Aorta (tissue), 5 donors: ENCODE data around the gene MTFP1. TPM values are rescaled to one million over a fixed set of nuclear protein-coding genes. Genes with fewer than 3 reads are reported as not detected.
A peak's percentile ranks its signal among the peaks of the same experiment; 100 is the strongest.

Experiments used
- ATAC-seq: fragments of 200-7000 bp; cut with Tn5 transposase; one replicate; pipeline ENCODE4 v1.9.1; 2022; ENCODE audit warnings: moderate library complexity; ENCODE audit not compliant: low FRiP score
- DNase-seq, 2 donors: peaks; one replicate each; pipeline ENCODE4 v3.0.0-alpha.2; 2020
- H3K27ac ChIP-seq, 2 donors: one replicate each; pipeline ENCODE4 v1.5.1; 2013; ENCODE audit warnings: low read length in 2 of 2, mild to moderate bottlenecking in 2 of 2, moderate library complexity in 2 of 2, control low read depth in 1 of 2, inconsistent platforms in 1 of 2, low read depth in 1 of 2
- H3K27me3 ChIP-seq, 2 donors: one replicate each; pipeline ENCODE4 v1.6.1; 2013; ENCODE audit warnings: control low read depth in 1 of 2, low read length in 1 of 2, mild to moderate bottlenecking in 1 of 2, moderate library complexity in 1 of 2; ENCODE audit not compliant: insufficient read depth in 2 of 2, control insufficient read depth in 1 of 2
- H3K36me3 ChIP-seq, 2 donors: one replicate each; pipeline ENCODE4 v1.6.1; 2013; ENCODE audit warnings: control low read depth in 1 of 2, low read length in 1 of 2, mild to moderate bottlenecking in 1 of 2; ENCODE audit not compliant: insufficient read depth in 2 of 2, control insufficient read depth in 1 of 2
- H3K4me1 ChIP-seq, 2 donors: one replicate each; pipeline ENCODE4 v1.6.1; 2013; ENCODE audit warnings: low read length in 2 of 2, control low read depth in 1 of 2, mild to moderate bottlenecking in 1 of 2, moderate library complexity in 1 of 2; ENCODE audit not compliant: insufficient read depth in 2 of 2, control insufficient read depth in 1 of 2
- H3K4me3 ChIP-seq, 2 donors: one replicate each; pipeline ENCODE4 v1.5.1; 2013; ENCODE audit warnings: low read length in 2 of 2, control low read depth in 1 of 2, mild to moderate bottlenecking in 1 of 2
- H3K9me3 ChIP-seq: one replicate; pipeline ENCODE4 v1.6.1; 2013; ENCODE audit warnings: mild to moderate bottlenecking, low read length; ENCODE audit not compliant: control insufficient read depth
- WGBS, 2 donors: extraction: QIAGEN DNeasy Blood & Tissue Kit; methylation state at CpG; one replicate each; pipeline ENCODE4 v1.1.7; 2013; 5-methylcytosine and 5-hydroxymethylcytosine counted together
- intact Hi-C, 2 donors: fragments of 100-400 bp; cut with DNase I; formaldehyde crosslinking; loops; one replicate each; pipeline versions ENCODE4 v1.14.2 to v1.15.0; 2022
- polyA plus RNA-seq, 2 donors: library from polyadenylated mRNA; stranded (reverse); fragments of 200-250 nt; gene quantifications; one replicate each; pipeline ENCODE4 v1.2.3, GENCODE V29; 2013
- total RNA-seq, 2 donors: library from RNA; stranded (reverse); fragmentation: NEBNext Ultra II Directional; extraction: Animal tissue kit (Norgen Biotek cat#: 25700); gene quantifications; one replicate each; pipeline ENCODE4 v1.2.1, GENCODE V29; 2021
- donor health status: healthy with polysubstance abuse.
- donor health status: Bipolar disorder and iron deficiency.
- donor health status: DM: no; HTN: no; CAD: no.
- donor health status: DM: no; HTN: no; CAD: no.
- donor health status: DM: yes; HTN: yes; CAD: no.

Gene MTFP1
- total and polyA plus RNA-seq, 4 donors: 4.0 to 6.8 (median 4.3) TPM

DNA sequence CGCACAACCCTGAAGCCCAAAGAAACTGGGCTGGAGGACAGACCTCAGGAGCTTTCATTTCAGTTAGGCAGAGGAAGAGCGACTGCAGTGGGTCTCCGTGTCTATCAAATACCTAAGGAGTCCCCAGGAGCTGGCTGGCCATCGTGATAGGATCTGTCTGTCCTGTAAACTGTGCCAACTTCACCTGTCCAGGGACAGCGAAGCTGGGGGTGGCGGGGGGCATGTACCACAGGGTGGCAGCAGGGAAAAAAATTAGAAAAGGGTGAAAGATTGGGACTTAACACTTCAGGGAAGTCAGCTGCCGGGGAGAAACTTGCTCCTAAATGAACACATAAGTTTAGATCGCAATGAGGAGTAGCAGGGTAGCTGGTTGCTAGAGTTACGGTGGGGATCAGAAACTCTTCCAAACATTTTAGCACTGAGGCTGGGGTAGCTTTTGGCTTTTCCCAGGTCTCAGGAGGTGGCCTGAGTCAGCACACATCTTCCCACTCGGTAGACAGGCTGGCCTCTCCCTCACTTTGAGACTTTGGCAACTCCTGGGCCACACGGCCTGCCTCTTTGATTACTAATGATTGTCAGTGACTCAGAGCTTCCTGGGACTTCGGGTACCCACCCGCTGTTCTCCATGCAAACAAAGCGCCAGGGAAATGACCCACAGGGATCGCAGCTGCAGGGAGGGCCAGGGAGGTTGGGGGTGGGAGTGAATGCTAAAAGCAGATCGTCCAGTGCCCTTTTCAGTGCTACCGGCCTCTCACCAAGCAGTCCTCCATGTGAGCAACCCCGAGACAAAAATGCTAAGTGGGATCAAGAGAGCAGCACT is 2.9 kb upstream of the MTFP1 start:
- Histone ChIP-seq H3K4me3 (peak overlapping the region; percentile 14 to 38), H3K27ac (peak overlapping the region; percentile 80 to 88), H3K36me3 (no peaks in the 10 kb centered on the region), H3K9me3 (no peaks in the 10 kb centered on the region), H3K27me3 (no peaks in the 10 kb centered on the region), H3K4me1 (peaks cover 0 to 3% of the 10 kb centered on the region in 2 donors)
- WGBS, 2 donors: 27 to 28% methylated on average over 18 of the region's 18 CpGs
- ATAC-seq (peak; percentile 12), DNase-seq (peak; percentile 84 to 90)
- intact Hi-C loops: loop anchor here in 1 of 2 donors (1.0 kb wide), 1 partner anchor 25 kb away; the partner anchor contains the start of gene SEC14L2

DNA sequence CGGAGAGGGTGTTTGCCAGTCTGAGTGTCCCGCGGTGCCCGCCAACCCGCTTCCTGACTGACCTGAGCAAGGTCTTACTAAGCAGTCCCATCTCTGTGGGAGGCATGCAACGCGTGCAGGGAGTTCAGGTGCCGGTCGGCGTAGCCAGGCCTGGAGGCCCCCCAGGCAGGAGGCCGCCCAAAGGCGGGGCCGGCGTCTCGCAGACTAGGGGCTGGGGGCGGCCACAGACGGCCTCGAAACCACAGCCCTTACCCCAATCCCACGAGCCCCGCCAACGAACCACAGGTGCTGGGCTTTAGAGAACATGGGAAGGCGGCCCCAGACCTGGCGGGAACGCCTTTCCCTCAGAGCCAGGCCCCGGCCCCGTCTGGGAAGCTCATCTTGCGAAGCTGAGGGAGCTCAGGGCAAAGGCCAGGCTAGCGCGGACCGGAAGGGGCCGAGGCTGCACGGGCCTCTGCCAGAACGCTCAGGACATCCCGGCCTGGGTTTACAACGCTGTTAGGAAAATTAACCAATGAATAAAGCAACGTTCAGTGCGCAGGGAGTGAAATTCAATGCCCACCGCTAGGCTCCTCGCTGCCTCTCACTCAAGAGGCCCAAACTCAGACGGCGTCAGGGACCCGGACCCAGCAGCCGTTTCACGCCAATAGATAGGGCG is 2.1 kb upstream of the MTFP1 start:
- DNase-seq: peak; percentile 74 to 82
- ATAC-seq: peak; percentile 77
- Histone ChIP-seq H3K4me3 (peak overlapping the region; percentile 14 to 38), H3K27me3 (no peaks in the 10 kb centered on the region), H3K9me3 (no peaks in the 10 kb centered on the region), H3K36me3 (no peaks in the 10 kb centered on the region), H3K27ac (peak overlapping the region; percentile 77 to 88), H3K4me1 (peaks cover 0 to 3% of the 10 kb centered on the region in 2 donors)
- intact Hi-C loops: loop anchor here in 1 of 2 donors (1.0 kb wide), 1 partner anchor 26 kb away; the partner anchor contains the start of gene SEC14L2
- WGBS, 2 donors: 0 to 1% methylated on average over 45 of the region's 45 CpGs

DNA sequence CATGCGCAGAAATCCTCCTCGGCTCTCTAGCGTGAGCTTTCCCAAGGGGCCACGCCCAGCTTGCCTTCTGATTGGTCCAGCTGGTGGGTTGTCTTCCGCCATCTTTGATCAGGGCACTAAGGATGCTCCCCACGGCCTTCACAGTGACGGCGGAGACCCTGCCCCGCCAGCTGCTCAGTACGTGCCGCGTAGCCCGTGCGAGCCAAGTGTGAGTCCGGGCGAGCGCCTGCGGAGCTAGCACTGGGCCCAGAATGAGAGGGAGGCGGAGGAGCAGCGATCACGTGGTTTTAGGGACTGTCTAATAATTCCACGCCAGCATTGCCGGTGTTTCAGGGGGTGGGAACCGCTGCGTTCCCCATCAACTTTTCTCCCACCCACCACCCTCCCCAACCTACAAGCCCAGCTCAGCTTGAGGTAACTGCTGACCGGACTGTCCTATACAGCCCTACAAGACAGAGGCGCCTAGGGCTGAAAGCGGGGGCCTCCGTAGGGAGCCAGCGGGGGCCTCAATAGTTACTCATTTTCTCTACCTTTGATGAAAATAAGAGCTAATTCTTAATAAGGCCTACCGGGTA is 1.5 kb upstream of the MTFP1 start:
- no peaks in the 10 kb centered on the region for H3K27me3 ChIP-seq
- no peaks in the 10 kb centered on the region for H3K9me3 ChIP-seq
- H3K27ac ChIP-seq: peak overlapping the region in 1 of 2 donors; percentile 70
- no peaks in the 10 kb centered on the region for H3K36me3 ChIP-seq
- H3K4me1 ChIP-seq: peaks cover 0 to 3% of the 10 kb centered on the region in 2 donors
- ATAC-seq (peak; percentile 96), DNase-seq (peak; percentile 99 to 100)
- 1% methylated on average over 31 of the region's 31 CpGs for WGBS, 2 donors
- intact Hi-C loops: loop anchor here in 1 of 2 donors (1.0 kb wide), 1 partner anchor 27 kb away; the partner anchor contains the start of gene SEC14L2
- peak overlapping the region; percentile 12 to 19 for H3K4me3 ChIP-seq

- ATAC-seq (no peak), DNase-seq (no peak)
- Histone ChIP-seq H3K4me3 (peak overlapping the region; percentile 12 to 19), H3K4me1 (peaks cover 0 to 3% of the 10 kb centered on the region in 2 donors), H3K36me3 (no peaks in the 10 kb centered on the region), H3K27ac (no peak overlapping the region), H3K27me3 (no peaks in the 10 kb centered on the region), H3K9me3 (no peaks in the 10 kb centered on the region)
- intact Hi-C loops: no loop called here
- 39 to 41% methylated on average over 20 of the region's 20 CpGs for WGBS, 2 donors
Measured at GRCh38 chr22:30424534-30425326, 838 bp upstream of the MTFP1 start.

DNA sequence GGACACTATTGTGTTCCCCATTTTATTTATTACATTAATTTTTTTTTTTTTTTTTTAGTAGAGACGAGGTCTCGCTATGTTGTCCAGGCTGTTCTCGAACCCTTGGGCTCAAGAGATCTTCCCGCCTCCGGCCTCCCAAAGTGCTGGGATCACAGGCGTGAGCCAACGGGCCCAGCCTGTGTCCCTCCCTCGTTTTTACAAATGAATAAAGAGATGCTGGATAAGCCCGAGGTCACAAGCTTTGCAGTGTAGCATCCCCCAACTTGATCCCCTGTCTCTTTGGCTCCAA is 297 bp upstream of the MTFP1 start:
- no peak for ATAC-seq
- 5 to 8% methylated on average over 9 of the region's 9 CpGs for WGBS, 2 donors
- H3K27me3 ChIP-seq: no peaks in the 10 kb centered on the region
- no peak overlapping the region for H3K27ac ChIP-seq
- intact Hi-C loops: no loop called here
- H3K4me3 ChIP-seq: peak overlapping the region; percentile 24 to 43
- peaks cover 0 to 3% of the 10 kb centered on the region in 2 donors for H3K4me1 ChIP-seq
- no peaks in the 10 kb centered on the region for H3K9me3 ChIP-seq
- DNase-seq: no peak
- no peaks in the 10 kb centered on the region for H3K36me3 ChIP-seq

GRCh38 chr22:30426388-30427353 is 1.1 kb downstream of the MTFP1 start:
- peak; percentile 91 to 94 for DNase-seq
- no peak overlapping the region for H3K27ac ChIP-seq
- H3K36me3 ChIP-seq: no peaks in the 10 kb centered on the region
- WGBS, 2 donors: 48 to 50% methylated on average over 29 of the region's 29 CpGs
- no peaks in the 10 kb centered on the region for H3K4me1 ChIP-seq
- H3K4me3 ChIP-seq: no peak overlapping the region
- intact Hi-C loops: no loop called here
- no peaks in the 10 kb centered on the region for H3K9me3 ChIP-seq
- H3K27me3 ChIP-seq: no peaks in the 10 kb centered on the region
- peak; percentile 17 for ATAC-seq

DNA sequence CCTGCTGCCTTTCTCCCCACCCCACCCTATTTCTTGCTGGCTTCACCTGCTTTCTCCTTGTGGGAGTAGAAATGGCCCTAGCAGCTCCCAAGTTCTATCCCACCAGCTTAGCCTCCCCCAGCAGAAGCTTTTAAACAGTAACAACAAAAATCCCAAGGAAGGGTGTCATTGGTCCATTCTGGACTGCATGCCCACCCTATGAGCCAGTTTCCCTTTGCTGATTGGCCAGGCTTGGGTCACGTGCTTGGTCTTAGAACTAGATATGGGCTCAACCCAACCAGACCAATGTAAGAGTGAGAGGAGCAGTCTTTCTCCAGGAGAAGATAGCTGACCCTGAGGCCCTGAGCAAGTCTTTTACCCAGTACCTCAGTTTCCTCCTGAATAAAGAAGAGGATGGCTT is 2.3 kb downstream of the MTFP1 start:
- no peaks in the 10 kb centered on the region for H3K9me3 ChIP-seq
- no peak for ATAC-seq

More for the DNA sequence above, 2.3 kb downstream of the MTFP1 start:
- no peaks in the 10 kb centered on the region for H3K27me3 ChIP-seq
- 83 to 89% methylated on average over 1 of the region's 1 CpG for WGBS, 2 donors
- DNase-seq: no peak
- no peaks in the 10 kb centered on the region for H3K36me3 ChIP-seq
- no peak overlapping the region for H3K4me3 ChIP-seq
- H3K4me1 ChIP-seq: no peaks in the 10 kb centered on the region
- no peak overlapping the region for H3K27ac ChIP-seq
- intact Hi-C loops: no loop called here
